ENCODE data around the gene TMIE.

- no peak for TF ChIP-seq EP300 (IDR thresholded peaks at IDR 0.05; ENCODE audit: low read depth)
- TF ChIP-seq, protein P1, sequence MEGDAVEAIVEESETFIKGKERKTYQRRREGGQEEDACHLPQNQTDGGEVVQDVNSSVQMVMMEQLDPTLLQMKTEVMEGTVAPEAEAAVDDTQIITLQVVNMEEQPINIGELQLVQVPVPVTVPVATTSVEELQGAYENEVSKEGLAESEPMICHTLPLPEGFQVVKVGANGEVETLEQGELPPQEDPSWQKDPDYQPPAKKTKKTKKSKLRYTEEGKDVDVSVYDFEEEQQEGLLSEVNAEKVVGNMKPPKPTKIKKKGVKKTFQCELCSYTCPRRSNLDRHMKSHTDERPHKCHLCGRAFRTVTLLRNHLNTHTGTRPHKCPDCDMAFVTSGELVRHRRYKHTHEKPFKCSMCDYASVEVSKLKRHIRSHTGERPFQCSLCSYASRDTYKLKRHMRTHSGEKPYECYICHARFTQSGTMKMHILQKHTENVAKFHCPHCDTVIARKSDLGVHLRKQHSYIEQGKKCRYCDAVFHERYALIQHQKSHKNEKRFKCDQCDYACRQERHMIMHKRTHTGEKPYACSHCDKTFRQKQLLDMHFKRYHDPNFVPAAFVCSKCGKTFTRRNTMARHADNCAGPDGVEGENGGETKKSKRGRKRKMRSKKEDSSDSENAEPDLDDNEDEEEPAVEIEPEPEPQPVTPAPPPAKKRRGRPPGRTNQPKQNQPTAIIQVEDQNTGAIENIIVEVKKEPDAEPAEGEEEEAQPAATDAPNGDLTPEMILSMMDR (IDR thresholded peaks at IDR 0.05) = no peak
Measured at GRCh38 chr3:46729038-46729437, 27.8 kb downstream of the TMIE start.
